Caco-2 (cell line): ENCODE data around the gene MKRN2. TPM values are rescaled to one million over a fixed set of nuclear protein-coding genes. Genes with fewer than 3 reads are reported as not detected.
A peak's percentile ranks its signal among the peaks of the same experiment; 100 is the strongest.

Source experiments
- BruUV-seq: library from RNA; stranded (reverse); fragments of 400-500 nt; replicated peaks from 2 replicates; lab custom pipeline; 2021; lab: Mats Ljungman, UMichigan
- CTCF ChIA-PET: fragments of 300-600 bp; sonication (Branson Sonifier 250); formaldehyde crosslinking; loops from one replicate; lab custom pipeline; 2022; ENCODE audit warnings: antibody characterized with exemption; lab: Charles Lee
- POLR2A ChIA-PET: fragments of 300-600 bp; sonication (Branson Sonifier 250); formaldehyde crosslinking; loops from one replicate; lab custom pipeline; 2022; ENCODE audit warnings: antibody characterized with exemption; lab: Charles Lee
- DNase-seq, 2 experiments: peaks; one replicate each; pipeline versions ENCODE4 v3.0.0 to v3.0.0-alpha.2; 2020 to 2022
- H3K27me3 ChIP-seq: replicated peaks from 2 replicates; pipeline ENCODE4 v1.6.0; 2011; ENCODE audit warnings: low read length; ENCODE audit not compliant: control insufficient read depth, insufficient read depth
- H3K36me3 ChIP-seq: 2 replicates; pipeline ENCODE4 v1.5.1; 2011; ENCODE audit warnings: low read length; ENCODE audit not compliant: control insufficient read depth, insufficient read depth
- H3K4me1 ChIP-seq: fragments of 250-450 bp; sonication (Bioruptor Pico); 2 replicates; pipeline ENCODE4 v1.5.1; 2020; ENCODE audit warnings: mild to moderate bottlenecking
- H3K4me3 ChIP-seq: 2 replicates; pipeline ENCODE4 v1.5.1; 2011; ENCODE audit warnings: low read depth, mild to moderate bottlenecking, control low read depth, low read length
- H3K9me3 ChIP-seq: fragments of 250-450 bp; sonication (Bioruptor Pico); 2 replicates; pipeline ENCODE4 v1.5.1; 2020; ENCODE audit warnings: mild to moderate bottlenecking, moderate library complexity
- H3K27ac Mint-ChIP-seq: one replicate; pipeline ENCODE4 v1.8.0; 2022; ENCODE audit warnings: mixed read lengths; ENCODE audit not compliant: unreplicated experiment
- H3K27me3 Mint-ChIP-seq: one replicate; pipeline ENCODE4 v1.8.0; 2022; ENCODE audit warnings: mixed read lengths; ENCODE audit not compliant: insufficient read depth, unreplicated experiment
- H3K36me3 Mint-ChIP-seq: one replicate; pipeline ENCODE4 v1.8.0; 2022; ENCODE audit warnings: mild to moderate bottlenecking, mixed read lengths; ENCODE audit not compliant: insufficient read depth, unreplicated experiment
- H3K4me1 Mint-ChIP-seq: one replicate; pipeline ENCODE4 v1.8.0; 2022; ENCODE audit warnings: low read depth, mixed read lengths; ENCODE audit not compliant: unreplicated experiment
- H3K4me3 Mint-ChIP-seq: one replicate; pipeline ENCODE4 v1.8.0; 2022; ENCODE audit warnings: mild to moderate bottlenecking, moderate library complexity, mixed read lengths; ENCODE audit not compliant: unreplicated experiment
- H3K9me3 Mint-ChIP-seq: one replicate; pipeline ENCODE4 v1.8.0; 2022; ENCODE audit warnings: mixed read lengths; ENCODE audit not compliant: unreplicated experiment
- intact Hi-C: fragments of 100-400 bp; cut with micrococcal nuclease; formaldehyde crosslinking; loops from one replicate; pipeline ENCODE4 v1.10.0; 2022; ENCODE audit not compliant: unreplicated experiment
- total RNA-seq: library from RNA; stranded (reverse); gene quantifications from 2 replicates; pipeline ENCODE4 v1.2.3, GENCODE V29; 2022
- TF ChIP-seq, protein P1 (sequence below), 2 experiments: fragments of 200-600 bp in 1 of 2; IDR thresholded peaks; 1 replicate in 1 of 2; 2 replicates in 1 of 2; pipeline versions ENCODE4 v1.5.1 to v1.8.0; 2011 to 2022; ENCODE audit warnings: antibody characterized with exemption in 1 of 2, control low read depth in 1 of 2, inconsistent platforms in 1 of 2, low read depth in 1 of 2, low read length in 1 of 2, mild to moderate bottlenecking in 1 of 2, moderate library complexity in 1 of 2; ENCODE audit not compliant: insufficient read depth in 1 of 2, severe bottlenecking in 1 of 2, unreplicated experiment in 1 of 2

MKRN2 gene
- total RNA-seq, 1 experiment from 2014 or later: 25.2 TPM

DNA sequence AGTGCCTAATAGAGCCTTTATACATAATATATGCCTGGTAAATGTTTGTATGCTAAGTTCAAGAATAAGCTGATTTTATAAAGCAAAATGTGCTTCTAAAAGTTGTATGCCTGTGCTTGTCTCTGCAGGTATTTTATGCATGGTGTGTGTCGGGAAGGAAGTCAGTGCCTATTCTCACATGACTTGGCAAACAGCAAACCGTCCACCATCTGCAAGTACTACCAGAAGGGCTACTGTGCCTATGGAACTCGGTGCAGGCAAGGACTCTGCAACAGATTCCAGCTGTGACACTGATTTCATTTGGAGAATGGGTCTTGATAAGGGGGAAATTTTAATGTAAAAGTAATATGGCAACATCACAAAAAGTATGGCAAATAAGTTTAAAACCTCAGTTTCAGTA lies 11.9 kb downstream of the MKRN2 start:
- POLR2A ChIA-PET: interaction anchor here (0.7 kb wide), 1 partner anchor 273 kb away, joined by 6 read pairs; the partner anchor contains the start of gene RPL32
- no peak overlapping the region for H3K27ac Mint-ChIP-seq

DNA sequence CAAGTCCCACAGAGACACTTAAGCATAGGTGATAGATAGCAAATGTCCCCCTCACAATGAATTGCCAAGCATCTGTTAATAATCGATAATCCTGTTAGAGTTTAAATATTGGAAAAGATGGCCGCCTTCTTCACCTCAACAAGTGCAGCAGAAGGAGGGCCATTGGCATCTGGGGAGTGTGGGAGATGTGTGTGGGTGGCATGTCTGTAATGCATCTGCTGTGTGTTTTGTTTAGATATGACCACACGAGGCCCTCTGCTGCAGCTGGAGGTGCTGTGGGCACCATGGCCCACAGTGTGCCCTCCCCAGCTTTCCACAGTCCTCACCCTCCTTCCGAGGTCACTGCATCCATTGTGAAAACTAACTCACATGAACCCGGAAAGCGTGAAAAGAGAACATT lies 12.9 kb downstream of the MKRN2 start:
- Mint-ChIP-seq H3K4me3 (no peak overlapping the region), H3K36me3 (peaks cover 60% of the 10 kb centered on the region), H3K27me3 (no peaks in the 10 kb centered on the region), H3K4me1 (no peaks in the 10 kb centered on the region), H3K27ac (peak overlapping the region; percentile 28), H3K9me3 (no peaks in the 10 kb centered on the region)
- Histone ChIP-seq H3K4me3 (no peak overlapping the region), H3K9me3 (peaks cover 3% of the 10 kb centered on the region; the same call in 1 of the 2 replicates), H3K36me3 (no peaks in the 10 kb centered on the region; the same call in none of the 2 replicates), H3K4me1 (no peaks in the 10 kb centered on the region), H3K27me3 (no peaks in the 10 kb centered on the region)
- ChIA-PET POLR2A (no interaction called here), CTCF (no interaction called here)
- no peak for DNase-seq
- no TSS peak for BruUV-seq
- intact Hi-C loops: no loop called here
- TF ChIP-seq, protein P1, sequence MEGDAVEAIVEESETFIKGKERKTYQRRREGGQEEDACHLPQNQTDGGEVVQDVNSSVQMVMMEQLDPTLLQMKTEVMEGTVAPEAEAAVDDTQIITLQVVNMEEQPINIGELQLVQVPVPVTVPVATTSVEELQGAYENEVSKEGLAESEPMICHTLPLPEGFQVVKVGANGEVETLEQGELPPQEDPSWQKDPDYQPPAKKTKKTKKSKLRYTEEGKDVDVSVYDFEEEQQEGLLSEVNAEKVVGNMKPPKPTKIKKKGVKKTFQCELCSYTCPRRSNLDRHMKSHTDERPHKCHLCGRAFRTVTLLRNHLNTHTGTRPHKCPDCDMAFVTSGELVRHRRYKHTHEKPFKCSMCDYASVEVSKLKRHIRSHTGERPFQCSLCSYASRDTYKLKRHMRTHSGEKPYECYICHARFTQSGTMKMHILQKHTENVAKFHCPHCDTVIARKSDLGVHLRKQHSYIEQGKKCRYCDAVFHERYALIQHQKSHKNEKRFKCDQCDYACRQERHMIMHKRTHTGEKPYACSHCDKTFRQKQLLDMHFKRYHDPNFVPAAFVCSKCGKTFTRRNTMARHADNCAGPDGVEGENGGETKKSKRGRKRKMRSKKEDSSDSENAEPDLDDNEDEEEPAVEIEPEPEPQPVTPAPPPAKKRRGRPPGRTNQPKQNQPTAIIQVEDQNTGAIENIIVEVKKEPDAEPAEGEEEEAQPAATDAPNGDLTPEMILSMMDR (IDR thresholded peaks at IDR 0.05; ENCODE audit: insufficient read depth in 1 of 2, low read depth in 1 of 2, low read length in 1 of 2, severe bottlenecking in 1 of 2, unreplicated experiment in 1 of 2): no peak

More for the DNA sequence above, 11.9 kb downstream of the MKRN2 start:
- H3K4me1 ChIP-seq: no peaks in the 10 kb centered on the region
- TF ChIP-seq, protein P1 (IDR thresholded peaks at IDR 0.05; ENCODE audit: insufficient read depth in 1 of 2, low read depth in 1 of 2, low read length in 1 of 2, severe bottlenecking in 1 of 2, unreplicated experiment in 1 of 2): no peak
- Mint-ChIP-seq H3K4me1 (no peaks in the 10 kb centered on the region), H3K4me3 (no peak overlapping the region), H3K36me3 (peaks cover 49% of the 10 kb centered on the region), H3K27me3 (no peaks in the 10 kb centered on the region), H3K9me3 (no peaks in the 10 kb centered on the region)
- intact Hi-C loops: no loop called here
- CTCF ChIA-PET: no interaction called here
- DNase-seq: no peak
- no peaks in the 10 kb centered on the region for H3K27me3 ChIP-seq
- H3K36me3 ChIP-seq: no peaks in the 10 kb centered on the region; the same call in none of the 2 replicates
- no TSS peak for BruUV-seq
- H3K4me3 ChIP-seq: no peak overlapping the region
- H3K9me3 ChIP-seq: peaks cover 3% of the 10 kb centered on the region; the same call in 1 of the 2 replicates

DNA sequence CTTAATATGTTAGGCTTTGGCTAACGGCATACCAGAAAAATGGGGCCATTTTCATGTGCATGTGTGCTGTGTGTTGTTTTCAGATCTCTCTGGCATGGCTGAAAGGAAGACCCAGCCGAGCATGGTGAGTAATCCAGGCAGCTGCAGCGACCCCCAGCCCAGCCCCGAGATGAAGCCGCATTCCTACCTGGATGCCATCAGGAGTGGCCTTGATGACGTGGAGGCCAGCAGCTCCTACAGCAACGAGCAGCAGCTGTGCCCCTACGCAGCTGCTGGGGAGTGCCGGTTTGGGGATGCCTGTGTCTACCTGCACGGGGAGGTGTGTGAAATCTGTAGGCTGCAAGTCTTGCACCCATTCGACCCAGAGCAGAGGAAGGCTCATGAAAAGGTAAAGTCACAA lies 15.1 kb downstream of the MKRN2 start:
- Histone ChIP-seq H3K27me3 (no peaks in the 10 kb centered on the region), H3K4me3 (no peak overlapping the region), H3K9me3 (no peaks in the 10 kb centered on the region), H3K36me3 (no peaks in the 10 kb centered on the region; the same call in none of the 2 replicates), H3K4me1 (no peaks in the 10 kb centered on the region)
- H3K36me3 Mint-ChIP-seq: peaks cover 80% of the 10 kb centered on the region
- no peak overlapping the region for H3K4me3 Mint-ChIP-seq
- BruUV-seq: no TSS peak
- no peak overlapping the region for H3K27ac Mint-ChIP-seq
- TF ChIP-seq, protein P1 (IDR thresholded peaks at IDR 0.05; ENCODE audit: insufficient read depth in 1 of 2, low read depth in 1 of 2, low read length in 1 of 2, severe bottlenecking in 1 of 2, unreplicated experiment in 1 of 2): no peak
- DNase-seq: no peak
- POLR2A ChIA-PET: no interaction called here
- intact Hi-C loops: no loop called here
- H3K4me1 Mint-ChIP-seq: no peaks in the 10 kb centered on the region
- no peaks in the 10 kb centered on the region for H3K9me3 Mint-ChIP-seq
- no peaks in the 10 kb centered on the region for H3K27me3 Mint-ChIP-seq
- CTCF ChIA-PET: no interaction called here
